ES-I3 (cell line): ENCODE results near the gene ARSA.
"Not testable (repeated sequence)": the region's sequence is repeated elsewhere in the genome, so short reads cannot be mapped to it uniquely, and the experiment has no call there.

Experiments used
- H3K36me3 ChIP-seq: 2 replicates; pipeline ENCODE4 v1.6.1; 2013; ENCODE audit warnings: mild to moderate bottlenecking, low read length, control low read depth, moderate library complexity; ENCODE audit not compliant: insufficient read depth
- H3K4me1 ChIP-seq: 2 replicates; pipeline ENCODE4 v1.6.1; 2013; ENCODE audit warnings: mild to moderate bottlenecking, control low read depth, low read length; ENCODE audit not compliant: insufficient read depth
- H3K9ac ChIP-seq: 2 replicates; pipeline ENCODE4 v1.6.1; 2013; ENCODE audit warnings: low read depth, mild to moderate bottlenecking, low read length, moderate library complexity
- H3K9me3 ChIP-seq: 2 replicates; pipeline ENCODE4 v1.6.1; 2013; ENCODE audit warnings: mild to moderate bottlenecking, low read length, moderate library complexity; ENCODE audit not compliant: control insufficient read depth, insufficient read depth

Gene ARSA

DNA sequence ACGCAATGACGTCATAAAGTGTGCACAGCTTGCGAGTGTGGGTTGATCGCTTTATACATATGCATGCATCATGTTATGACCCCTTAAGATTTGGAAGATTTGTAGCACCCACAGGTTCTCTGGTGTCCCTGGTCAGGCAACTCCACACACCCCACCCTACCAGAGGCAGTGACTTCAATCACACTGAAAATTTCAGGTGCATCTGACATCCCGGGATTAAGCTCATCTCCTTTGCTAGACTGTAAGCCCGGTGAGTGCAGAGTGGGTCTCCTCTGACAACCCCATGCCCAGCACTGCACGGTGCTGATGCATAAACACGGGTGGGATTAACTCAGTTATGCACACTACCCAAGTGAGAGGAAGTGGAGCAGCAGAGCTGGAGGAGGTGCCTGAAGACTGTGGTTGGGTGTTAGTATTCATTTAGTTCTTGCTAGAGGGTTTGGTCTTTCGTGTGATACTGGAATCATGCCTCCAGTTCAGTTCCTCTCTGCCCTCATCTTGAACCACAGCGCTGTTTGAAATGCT, 6.5 kb downstream of the ARSA start:
- H3K4me1 ChIP-seq: peaks cover 11% of the 10 kb centered on the region
- no peaks in the 10 kb centered on the region for H3K36me3 ChIP-seq
- peak overlapping the region; percentile 26; the same call in 1 of the 2 replicates for H3K9ac ChIP-seq
- H3K9me3 ChIP-seq: no peaks in the 10 kb centered on the region

DNA sequence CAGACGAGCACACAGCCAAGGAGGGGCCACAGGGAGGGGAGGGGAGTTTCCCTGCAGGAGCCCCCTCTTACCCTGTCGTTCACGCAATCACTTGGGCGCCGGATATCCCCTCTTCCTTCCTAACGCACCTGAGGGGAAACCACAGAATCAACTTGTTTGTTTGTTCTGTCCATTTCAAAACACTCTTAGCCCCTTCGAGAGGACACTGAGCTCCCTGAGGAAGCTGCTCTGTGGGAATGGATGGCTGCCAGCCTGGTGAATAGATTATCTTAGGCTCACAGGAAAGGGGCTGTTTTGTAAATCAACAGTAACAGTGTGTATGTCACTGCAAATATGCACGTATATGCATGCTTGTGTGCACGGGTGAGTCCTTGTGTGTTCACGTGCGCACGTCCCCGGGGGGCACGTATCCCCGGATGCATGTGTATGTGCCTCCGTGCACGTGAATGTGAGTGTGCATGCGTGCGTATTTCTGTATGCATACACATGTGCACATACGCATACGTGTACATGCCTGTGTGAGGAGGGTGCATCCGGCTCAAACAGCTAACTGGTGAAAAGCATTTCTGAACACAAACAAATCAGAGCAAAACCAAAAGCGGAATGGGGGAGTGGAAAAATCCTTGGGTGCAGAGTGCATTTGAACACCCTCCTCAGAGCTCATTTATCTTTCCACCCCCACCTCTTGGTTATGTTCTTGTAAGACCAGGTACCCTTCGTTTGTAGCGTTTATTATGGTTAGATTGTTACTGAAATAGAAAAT, 7.2 kb downstream of the ARSA start:
- Histone ChIP-seq H3K36me3 (no peaks in the 10 kb centered on the region), H3K4me1 (peaks cover 11% of the 10 kb centered on the region), H3K9me3 (no peaks in the 10 kb centered on the region), H3K9ac (peak overlapping the region; percentile 33; the same call in 1 of the 2 replicates)

DNA sequence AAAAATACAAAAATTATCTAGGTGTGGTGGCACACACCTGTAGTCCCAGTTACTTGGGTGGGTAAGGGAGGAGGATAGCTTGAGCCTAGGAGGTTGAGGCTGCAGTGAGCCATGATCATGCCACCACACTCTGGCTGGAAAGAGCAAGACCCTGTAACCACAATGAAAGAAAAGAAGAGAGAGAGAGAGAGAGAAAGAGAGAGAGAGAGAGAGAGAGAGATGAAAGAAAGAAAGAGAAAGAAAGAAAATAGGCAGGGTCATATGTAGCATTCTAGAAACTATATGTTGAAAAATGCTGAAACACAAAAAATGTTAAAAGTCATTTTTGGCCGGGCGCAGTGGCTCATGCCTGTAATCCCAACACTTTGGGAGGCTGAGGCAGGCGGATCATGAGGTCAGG, 13.7 kb downstream of the ARSA start:
- H3K9me3 ChIP-seq, H3K36me3 ChIP-seq, H3K9ac ChIP-seq, H3K4me1 ChIP-seq: not testable (repeated sequence)

DNA sequence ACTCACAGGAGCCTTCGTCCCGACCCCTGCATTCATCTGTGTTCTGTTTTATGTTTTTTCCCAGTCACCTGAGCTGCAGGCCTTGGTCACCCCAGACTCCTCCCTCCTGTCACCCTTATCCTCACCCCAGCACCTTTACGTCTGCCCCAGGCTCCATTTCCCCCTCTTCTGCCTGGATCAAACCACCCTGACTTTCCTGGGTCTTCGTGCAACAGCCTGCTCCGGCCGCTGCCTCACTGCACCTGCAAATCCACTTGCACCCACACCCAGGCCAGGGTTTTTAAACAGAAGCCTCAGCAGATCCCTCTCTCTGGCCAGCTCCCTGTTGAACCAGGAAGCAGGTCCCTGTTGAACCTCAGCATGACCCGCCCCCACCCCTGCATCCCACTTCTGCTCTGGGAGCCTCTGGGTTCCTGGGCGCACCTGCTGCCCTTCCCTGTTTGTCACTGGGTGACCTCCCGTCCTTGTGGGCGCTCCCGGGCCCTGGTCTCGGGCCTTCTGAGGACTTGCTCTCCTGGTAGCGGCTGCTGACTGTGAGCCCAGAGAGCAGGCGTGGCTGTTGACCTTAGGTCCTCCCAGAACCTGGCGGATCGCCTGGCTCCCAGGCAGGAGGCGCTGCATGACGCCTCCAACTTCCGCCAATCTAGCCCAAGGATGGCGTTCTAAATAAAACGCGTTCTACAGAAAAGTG, 14.5 kb downstream of the ARSA start:
- Histone ChIP-seq H3K9me3 (no peaks in the 10 kb centered on the region), H3K36me3 (no peaks in the 10 kb centered on the region), H3K4me1 (no peaks in the 10 kb centered on the region), H3K9ac (no peak overlapping the region)

DNA sequence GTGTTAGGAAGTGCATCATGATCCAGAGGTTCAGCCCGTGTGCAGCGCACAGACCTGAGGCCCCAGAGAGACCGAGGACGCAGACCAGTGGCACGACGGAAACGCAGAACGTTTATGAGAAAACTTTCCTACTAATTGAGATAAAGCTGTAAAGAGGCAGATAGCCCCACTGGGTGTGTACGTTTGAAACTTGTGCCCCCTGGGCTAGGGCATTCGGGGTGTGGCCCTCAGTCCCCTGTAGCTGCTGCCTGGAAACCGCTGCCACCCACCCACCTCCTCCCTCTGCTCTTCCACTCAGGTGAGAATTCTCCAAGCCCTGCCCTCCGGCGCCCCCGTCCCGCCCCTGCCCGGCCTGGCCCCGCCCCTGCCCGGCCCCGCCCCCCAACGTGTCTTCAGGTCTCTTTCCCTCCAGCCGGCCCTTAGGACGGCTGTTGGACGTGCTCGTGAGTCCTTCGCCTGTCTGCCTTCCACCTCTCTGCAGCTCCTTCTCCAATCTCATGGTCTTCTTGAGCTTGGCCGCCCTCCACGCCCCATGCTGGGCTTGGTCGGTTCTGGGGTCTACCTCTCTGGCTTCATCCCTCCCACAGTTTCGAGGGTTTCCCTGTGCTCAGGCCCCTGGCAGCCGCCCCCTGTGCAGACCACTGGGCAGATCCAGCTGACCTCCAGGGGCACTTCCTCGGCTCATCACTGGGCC, 15.3 kb downstream of the ARSA start:
- H3K9me3 ChIP-seq: no peaks in the 10 kb centered on the region
- no peaks in the 10 kb centered on the region for H3K4me1 ChIP-seq
- H3K36me3 ChIP-seq: no peaks in the 10 kb centered on the region
- no peak overlapping the region for H3K9ac ChIP-seq

DNA sequence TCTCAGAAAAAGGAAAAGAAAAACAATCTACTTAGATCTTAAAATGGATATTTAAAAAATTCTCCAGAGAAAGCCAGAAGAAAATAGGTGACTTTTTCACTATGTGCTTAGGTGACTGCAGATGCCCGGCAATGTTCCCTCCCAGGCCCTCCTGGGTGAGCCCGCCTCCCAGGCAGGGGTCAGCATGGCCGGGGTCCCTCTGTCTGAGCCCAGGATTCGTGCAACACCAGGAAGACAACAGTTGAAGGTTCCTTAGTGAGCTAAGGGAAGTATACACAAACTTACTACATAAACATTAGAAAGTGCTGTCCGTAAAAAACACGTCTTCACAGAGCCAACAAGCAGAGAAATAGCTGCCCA, 15.8 kb downstream of the ARSA start:
- Histone ChIP-seq H3K9me3 (no peaks in the 10 kb centered on the region), H3K36me3 (no peaks in the 10 kb centered on the region), H3K9ac (no peak overlapping the region), H3K4me1 (no peaks in the 10 kb centered on the region)

DNA sequence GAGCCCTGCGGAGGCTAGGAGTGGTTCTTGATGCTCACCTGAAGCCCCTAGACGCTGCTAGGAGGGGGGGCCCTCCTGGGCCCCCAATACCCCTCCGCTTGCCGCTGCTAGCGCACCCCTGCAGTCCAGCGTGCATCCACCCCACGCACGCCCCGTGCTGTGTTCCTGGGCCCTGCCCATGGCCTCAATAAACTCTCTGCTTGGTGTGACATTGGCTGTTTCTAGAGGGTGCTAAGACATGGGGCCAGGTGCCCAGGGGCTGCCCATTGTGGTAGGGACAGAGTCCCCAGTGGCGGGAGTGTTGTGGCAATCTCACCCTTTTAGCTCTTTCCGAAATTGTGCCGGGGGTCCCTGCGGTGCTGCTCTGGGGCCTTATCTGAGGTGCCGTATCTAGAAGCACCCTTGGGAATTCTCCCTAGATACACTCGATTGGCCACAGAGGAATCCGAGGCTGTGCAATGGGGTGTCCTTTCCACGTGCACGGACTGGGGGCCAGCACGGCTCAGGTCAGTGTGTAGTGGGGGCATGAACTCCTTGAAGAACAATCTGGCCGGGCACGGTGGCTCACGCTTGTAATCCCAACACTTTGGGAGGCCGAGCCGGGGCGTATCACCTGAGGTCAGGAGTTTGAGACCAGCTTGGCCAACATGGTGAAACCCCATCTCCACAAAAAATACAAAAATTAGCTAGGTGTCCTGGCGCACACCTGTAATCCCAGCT, 16.5 kb downstream of the ARSA start:
- Histone ChIP-seq H3K4me1 (no peaks in the 10 kb centered on the region), H3K9ac (no peak overlapping the region), H3K36me3 (no peaks in the 10 kb centered on the region), H3K9me3 (no peaks in the 10 kb centered on the region)

DNA sequence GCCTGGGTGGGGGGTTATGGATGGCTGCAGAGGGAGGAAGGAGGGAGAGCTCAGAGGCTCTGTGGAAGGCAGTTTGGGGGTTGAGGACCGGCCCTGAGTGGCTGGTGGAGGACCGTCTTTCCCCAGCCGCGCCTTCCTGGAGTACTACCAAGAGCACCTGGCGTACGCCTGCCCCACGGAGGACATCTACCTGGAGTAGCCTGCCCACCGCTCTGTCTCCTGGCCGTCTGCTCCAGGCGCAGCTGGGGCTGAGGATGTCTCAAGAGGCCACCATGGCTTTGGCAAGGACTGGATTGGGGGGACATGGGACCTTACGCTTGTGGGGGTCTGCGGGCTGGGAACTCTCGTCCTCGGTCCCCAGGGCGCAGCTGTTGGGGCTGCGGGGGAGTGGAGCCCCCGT, 17.4 kb downstream of the ARSA start:
- Histone ChIP-seq H3K9ac (no peak overlapping the region), H3K9me3 (no peaks in the 10 kb centered on the region), H3K4me1 (no peaks in the 10 kb centered on the region), H3K36me3 (no peaks in the 10 kb centered on the region)

DNA sequence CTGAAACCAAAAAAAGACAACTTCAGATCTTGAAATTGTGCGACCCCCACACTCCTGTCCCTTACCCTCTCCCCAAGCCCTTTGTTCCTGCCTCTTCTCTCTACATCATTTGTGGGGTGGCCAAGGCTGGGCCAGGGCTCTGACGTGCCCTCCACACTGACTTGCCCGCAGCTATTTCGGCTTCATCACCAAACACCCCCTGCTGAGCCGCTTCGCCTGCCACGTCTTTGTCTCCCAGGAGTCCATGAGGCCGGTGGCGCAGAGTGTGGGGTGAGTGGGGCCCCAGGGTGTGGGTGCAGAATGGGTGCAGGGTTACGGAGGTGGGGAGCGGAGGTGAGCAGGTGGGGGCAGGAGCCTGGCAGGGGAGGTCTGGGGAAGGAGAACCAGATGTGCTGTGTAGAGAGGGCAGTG, 17.9 kb downstream of the ARSA start:
- no peaks in the 10 kb centered on the region for H3K4me1 ChIP-seq
- H3K36me3 ChIP-seq: no peaks in the 10 kb centered on the region
- no peak overlapping the region for H3K9ac ChIP-seq
- no peaks in the 10 kb centered on the region for H3K9me3 ChIP-seq

DNA sequence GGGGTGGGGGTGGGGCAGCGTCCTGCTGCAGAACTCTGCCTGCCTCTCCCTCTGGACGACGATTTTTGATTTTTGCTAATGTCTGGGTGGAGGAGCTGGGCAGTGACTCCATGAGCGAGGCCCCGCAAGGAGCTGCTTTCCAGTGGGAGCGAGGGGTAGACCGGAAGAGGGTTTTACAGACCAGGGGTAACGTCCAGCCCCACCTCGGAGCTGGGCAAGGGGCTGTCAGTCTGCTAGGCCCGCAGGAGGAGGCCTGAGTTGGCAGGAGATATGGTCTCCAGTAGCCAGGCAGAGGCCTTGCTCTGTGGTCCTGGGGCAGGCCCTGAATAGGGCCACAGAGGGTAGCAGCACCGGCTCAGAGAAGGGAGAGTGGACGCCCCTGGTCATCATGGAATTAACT, 18.4 kb downstream of the ARSA start:
- Histone ChIP-seq H3K9ac (no peak overlapping the region), H3K4me1 (no peaks in the 10 kb centered on the region), H3K36me3 (no peaks in the 10 kb centered on the region), H3K9me3 (no peaks in the 10 kb centered on the region)

DNA sequence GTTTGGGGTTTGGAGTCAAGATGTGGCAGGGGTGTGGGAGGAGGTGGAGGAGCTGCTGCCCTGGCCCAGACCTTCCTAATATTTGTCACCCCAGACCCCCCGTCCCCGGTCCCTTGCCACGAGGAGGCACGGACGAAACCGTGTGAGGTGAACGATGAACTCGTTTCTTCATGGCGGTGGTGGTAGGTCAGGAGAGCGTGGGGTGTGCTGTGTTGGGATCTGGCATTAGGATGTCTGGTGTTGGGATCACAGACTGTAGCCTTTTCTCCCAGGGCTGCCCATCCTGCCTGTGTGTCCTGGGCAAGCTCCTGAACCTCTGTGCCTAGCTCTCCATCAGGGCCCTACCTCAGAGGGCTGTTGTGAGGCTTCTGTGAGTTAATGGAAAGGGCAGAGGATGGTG, 19.0 kb downstream of the ARSA start:
- H3K36me3 ChIP-seq: no peaks in the 10 kb centered on the region
- H3K9ac ChIP-seq: no peak overlapping the region
- no peaks in the 10 kb centered on the region for H3K4me1 ChIP-seq
- H3K9me3 ChIP-seq: no peaks in the 10 kb centered on the region

DNA sequence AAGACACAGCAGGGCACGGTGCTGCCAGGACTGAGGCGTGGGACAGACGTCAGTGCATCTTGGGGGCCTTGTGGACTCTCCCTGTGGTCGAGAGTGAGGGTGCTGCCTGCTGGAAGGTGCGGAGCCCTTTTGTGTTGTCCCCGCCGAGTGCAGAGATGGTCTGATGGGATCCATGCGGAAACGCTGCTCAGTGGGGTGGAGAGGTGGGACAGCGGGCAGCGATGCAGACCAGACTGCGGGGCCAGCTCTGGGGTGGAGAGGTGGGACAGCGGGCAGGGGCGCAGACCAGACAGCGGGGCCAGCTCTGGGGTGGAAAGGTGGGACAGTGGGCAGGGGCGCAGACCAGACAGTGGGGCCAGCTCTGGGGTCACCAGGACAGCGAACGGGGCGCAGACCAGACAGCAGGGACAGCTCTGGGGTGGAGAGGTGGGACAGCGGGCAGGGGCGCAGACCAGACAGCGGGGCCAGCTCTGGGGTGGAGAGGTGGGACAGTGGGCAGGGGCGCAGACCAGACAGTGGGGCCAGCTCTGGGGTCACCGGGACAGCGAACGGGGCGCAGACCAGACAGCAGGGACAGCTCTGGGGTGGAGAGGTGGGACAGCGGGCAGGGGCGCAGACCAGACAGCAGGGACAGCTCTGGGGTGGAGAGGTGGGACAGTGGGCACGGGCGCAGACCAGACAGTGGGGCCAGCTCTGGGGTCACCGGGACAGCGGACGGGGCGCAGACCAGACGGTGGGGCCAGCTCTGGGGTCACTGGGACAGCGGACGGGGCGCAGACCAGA, 19.7 kb downstream of the ARSA start:
- H3K9me3 ChIP-seq, H3K36me3 ChIP-seq, H3K4me1 ChIP-seq, H3K9ac ChIP-seq: not testable (repeated sequence)

DNA sequence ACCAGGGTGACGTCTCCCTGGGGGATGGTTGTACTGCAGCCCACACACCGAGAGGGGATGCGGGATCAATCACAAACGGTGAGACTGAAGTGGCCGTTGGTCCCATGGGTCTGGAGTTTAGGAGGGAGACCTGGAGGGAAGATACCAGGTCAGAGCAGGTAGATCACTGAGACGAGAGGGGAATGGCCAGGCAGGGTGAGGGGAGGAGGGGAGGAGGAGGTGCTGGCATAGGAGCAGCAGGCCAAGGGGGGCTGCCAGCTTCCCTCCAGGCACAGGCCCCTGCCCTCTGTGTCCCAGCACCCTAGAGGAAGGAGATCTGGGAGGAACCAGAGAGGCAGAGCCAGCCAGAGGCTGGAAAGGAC, 20.3 kb downstream of the ARSA start:
- Histone ChIP-seq H3K9me3 (no peaks in the 10 kb centered on the region), H3K9ac (no peak overlapping the region), H3K4me1 (no peaks in the 10 kb centered on the region), H3K36me3 (no peaks in the 10 kb centered on the region)
